PFSK-1 (cell line): ENCODE data around the gene ESM1.

Experiments used
- FOXP2 ChIP-seq: optimal IDR thresholded peaks from 2 replicates; pipeline ENCODE3; 2011; ENCODE audit warnings: borderline replicate concordance, control low read depth, inconsistent platforms; ENCODE audit not compliant: insufficient read depth; ENCODE audit errors: extremely low read length, extremely low read depth
- POLR2AphosphoS5 ChIP-seq: IDR thresholded peaks from 2 replicates; pipeline ENCODE4 v1.6.1; 2012; ENCODE audit warnings: low read depth, mild to moderate bottlenecking, control low read depth, low read length, moderate library complexity
- SIN3A ChIP-seq: IDR thresholded peaks from 2 replicates; pipeline ENCODE4 v1.6.1; 2012; ENCODE audit warnings: mild to moderate bottlenecking, low read length, moderate library complexity, borderline replicate concordance; ENCODE audit not compliant: insufficient read depth
- TAF1 ChIP-seq: IDR thresholded peaks from 2 replicates; pipeline ENCODE4 v1.6.1; 2012; ENCODE audit warnings: low read length, control low read depth, borderline replicate concordance; ENCODE audit not compliant: insufficient read depth
- TF ChIP-seq, protein P1 (sequence below), 2 experiments: IDR thresholded peaks; 2 replicates each; pipeline versions ENCODE4 v1.6.1 to v1.8.0; 2011 to 2012; ENCODE audit warnings: low read depth in 2 of 2, low read length in 2 of 2, control low read depth in 1 of 2, inconsistent platforms in 1 of 2, mild to moderate bottlenecking in 1 of 2, moderate library complexity in 1 of 2; ENCODE audit not compliant: insufficient read depth in 1 of 2

The ESM1 gene

GRCh38 chr5:54932789-54933188 is 52.6 kb downstream of the ESM1 start:
- TF ChIP-seq, protein P1, sequence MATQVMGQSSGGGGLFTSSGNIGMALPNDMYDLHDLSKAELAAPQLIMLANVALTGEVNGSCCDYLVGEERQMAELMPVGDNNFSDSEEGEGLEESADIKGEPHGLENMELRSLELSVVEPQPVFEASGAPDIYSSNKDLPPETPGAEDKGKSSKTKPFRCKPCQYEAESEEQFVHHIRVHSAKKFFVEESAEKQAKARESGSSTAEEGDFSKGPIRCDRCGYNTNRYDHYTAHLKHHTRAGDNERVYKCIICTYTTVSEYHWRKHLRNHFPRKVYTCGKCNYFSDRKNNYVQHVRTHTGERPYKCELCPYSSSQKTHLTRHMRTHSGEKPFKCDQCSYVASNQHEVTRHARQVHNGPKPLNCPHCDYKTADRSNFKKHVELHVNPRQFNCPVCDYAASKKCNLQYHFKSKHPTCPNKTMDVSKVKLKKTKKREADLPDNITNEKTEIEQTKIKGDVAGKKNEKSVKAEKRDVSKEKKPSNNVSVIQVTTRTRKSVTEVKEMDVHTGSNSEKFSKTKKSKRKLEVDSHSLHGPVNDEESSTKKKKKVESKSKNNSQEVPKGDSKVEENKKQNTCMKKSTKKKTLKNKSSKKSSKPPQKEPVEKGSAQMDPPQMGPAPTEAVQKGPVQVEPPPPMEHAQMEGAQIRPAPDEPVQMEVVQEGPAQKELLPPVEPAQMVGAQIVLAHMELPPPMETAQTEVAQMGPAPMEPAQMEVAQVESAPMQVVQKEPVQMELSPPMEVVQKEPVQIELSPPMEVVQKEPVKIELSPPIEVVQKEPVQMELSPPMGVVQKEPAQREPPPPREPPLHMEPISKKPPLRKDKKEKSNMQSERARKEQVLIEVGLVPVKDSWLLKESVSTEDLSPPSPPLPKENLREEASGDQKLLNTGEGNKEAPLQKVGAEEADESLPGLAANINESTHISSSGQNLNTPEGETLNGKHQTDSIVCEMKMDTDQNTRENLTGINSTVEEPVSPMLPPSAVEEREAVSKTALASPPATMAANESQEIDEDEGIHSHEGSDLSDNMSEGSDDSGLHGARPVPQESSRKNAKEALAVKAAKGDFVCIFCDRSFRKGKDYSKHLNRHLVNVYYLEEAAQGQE (IDR thresholded peaks at IDR 0.05; ENCODE audit: insufficient read depth in 1 of 2, low read depth in 2 of 2, low read length in 2 of 2): no peak
- no peak for TF ChIP-seq FOXP2
- TF ChIP-seq SIN3A: no peak
- TF ChIP-seq TAF1: no peak
- no peak for TF ChIP-seq POLR2AphosphoS5

- no peak for TF ChIP-seq POLR2AphosphoS5
- TF ChIP-seq TAF1: no peak
- TF ChIP-seq SIN3A: no peak
- TF ChIP-seq FOXP2: no peak
- TF ChIP-seq, protein P1 (IDR thresholded peaks at IDR 0.05; ENCODE audit: insufficient read depth in 1 of 2, low read depth in 2 of 2, low read length in 2 of 2): no peak
Observed at GRCh38 chr5:54930736-54931135, 54.7 kb downstream of the ESM1 start.
